ENCODE results near the gene CADM1.

The CADM1 gene

GRCh38 chr11:115132436-115133228 is 371.6 kb downstream of the CADM1 start:
- Histone ChIP-seq H3K9me3 (replicated peaks in 1 of 2; ENCODE audit: control insufficient read depth in 2 of 2, insufficient read depth in 1 of 2, low read depth in 1 of 2, low read length in 2 of 2) (no peaks in the 10 kb centered on the region), H2AK5ac (ENCODE audit: low read depth, low read length) (no peak overlapping the region), H2BK120ac (ENCODE audit: low read depth, low read length) (no peak overlapping the region), H2BK5ac (ENCODE audit: low read length) (no peak overlapping the region), H3K23ac (ENCODE audit: low read depth, low read length, poor library complexity) (no peak overlapping the region), H3K9ac (ENCODE audit: low read depth, low read length, poor library complexity) (no peak overlapping the region), H3K79me1 (ENCODE audit: low read depth, low read length) (no peaks in the 10 kb centered on the region), H4K91ac (ENCODE audit: low read depth, low read length, poor library complexity) (no peak overlapping the region), H3K27ac (replicated peaks; ENCODE audit: low read length) (no peak overlapping the region), H2BK12ac (ENCODE audit: low read length) (no peak overlapping the region), H3K4me1 (ENCODE audit: control insufficient read depth in 2 of 2, insufficient read depth in 1 of 2, low read depth in 1 of 2, low read length in 2 of 2) (peaks cover 4 to 13% of the 10 kb centered on the region in 2 donors), H3K4ac (ENCODE audit: low read length) (no peak overlapping the region), H4K8ac (ENCODE audit: low read depth, low read length) (no peak overlapping the region), H3K18ac (ENCODE audit: low read length) (no peak overlapping the region), H2BK15ac (ENCODE audit: low read length) (no peak overlapping the region), H3K4me2 (ENCODE audit: insufficient read depth, low read length, poor library complexity, severe bottlenecking) (no peak overlapping the region), H3K36me3 (replicated peaks in 1 of 2; ENCODE audit: control insufficient read depth in 2 of 2, insufficient read depth in 2 of 2, low read length in 2 of 2) (no peaks in the 10 kb centered on the region), H3K14ac (ENCODE audit: low read length) (no peak overlapping the region), H3K27me3 (ENCODE audit: control insufficient read depth in 3 of 3, insufficient read depth in 3 of 3, low read depth in 1 of 3, low read length in 3 of 3) (peaks cover 0 to 69% (median 0%) of the 10 kb centered on the region in 3 experiments), H2AFZ (ENCODE audit: low read length) (no peak overlapping the region), H3K4me3 (ENCODE audit: low read length in 2 of 2) (no peak overlapping the region)
- no peak for DNase-seq (ENCODE audit: low spot score)
- no CpG with 5 or more reads among the region's 7 CpGs for WGBS, 2 donors (ENCODE audit: extremely low coverage in 2 of 2, insufficient read length in 2 of 2, insufficient replicate concordance in 1 of 2)

DNA sequence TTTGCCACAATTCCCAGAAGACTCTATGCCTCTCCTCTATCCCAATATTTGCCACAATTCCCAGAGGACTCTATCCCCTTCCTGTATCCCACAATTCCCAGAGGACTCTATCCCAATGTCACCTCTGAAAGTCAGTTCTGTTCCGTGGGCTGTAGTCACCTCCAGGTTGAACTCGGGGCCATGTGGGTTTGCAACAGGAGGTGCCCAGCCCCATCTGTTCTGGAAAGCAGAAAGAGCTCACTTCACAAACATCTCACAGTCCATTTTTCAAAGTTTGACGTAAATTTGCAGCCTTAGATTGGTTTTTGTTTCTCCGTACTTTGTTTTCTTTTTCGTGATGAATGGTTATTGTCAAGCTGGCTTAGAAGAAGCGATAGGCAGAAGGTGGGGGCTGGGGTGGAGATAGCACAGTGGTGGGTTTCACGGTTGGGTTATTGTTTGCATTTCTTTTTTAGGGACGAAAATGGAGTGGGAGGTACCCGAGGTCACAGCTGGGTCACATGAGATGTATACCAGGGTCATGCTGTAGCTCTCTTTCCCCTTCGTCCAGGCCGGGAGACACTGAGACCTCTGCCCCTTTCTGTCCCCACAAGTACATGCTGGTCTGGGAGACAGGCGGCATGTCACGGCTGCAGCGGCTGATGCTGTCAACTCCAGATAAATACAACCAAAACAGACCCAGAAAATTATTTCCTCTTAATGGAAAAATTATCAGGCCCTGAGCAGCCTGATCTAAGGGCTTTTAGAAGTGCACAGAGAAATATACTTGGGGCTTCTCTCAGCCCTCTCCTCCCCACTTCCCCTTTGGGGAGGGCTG is 374.5 kb downstream of the CADM1 start:
- H2BK5ac ChIP-seq (ENCODE audit: low read length), result no peak overlapping the region
- H3K4me3 ChIP-seq (ENCODE audit: low read length in 2 of 2), result no peak overlapping the region
- H2BK120ac ChIP-seq (ENCODE audit: low read depth, low read length), result no peak overlapping the region
- H3K9ac ChIP-seq (ENCODE audit: low read depth, low read length, poor library complexity), result no peak overlapping the region
- no peak overlapping the region for H4K8ac ChIP-seq (ENCODE audit: low read depth, low read length)
- no peak overlapping the region for H4K91ac ChIP-seq (ENCODE audit: low read depth, low read length, poor library complexity)
- no peak overlapping the region for H2AFZ ChIP-seq (ENCODE audit: low read length)
- H3K79me1 ChIP-seq (ENCODE audit: low read depth, low read length), result no peaks in the 10 kb centered on the region
- no peak overlapping the region for H2BK12ac ChIP-seq (ENCODE audit: low read length)
- no peak overlapping the region for H3K4me2 ChIP-seq (ENCODE audit: insufficient read depth, low read length, poor library complexity, severe bottlenecking)
- H3K18ac ChIP-seq (ENCODE audit: low read length), result no peak overlapping the region
- H3K14ac ChIP-seq (ENCODE audit: low read length), result no peak overlapping the region
- no peak overlapping the region for H3K23ac ChIP-seq (ENCODE audit: low read depth, low read length, poor library complexity)
- H3K4me1 ChIP-seq (ENCODE audit: control insufficient read depth in 2 of 2, insufficient read depth in 1 of 2, low read depth in 1 of 2, low read length in 2 of 2), result peaks cover 4 to 11% of the 10 kb centered on the region in 2 donors
- H3K27ac ChIP-seq (replicated peaks; ENCODE audit: low read length), result no peak overlapping the region
- no peak overlapping the region for H2BK15ac ChIP-seq (ENCODE audit: low read length)
- no peaks in the 10 kb centered on the region for H3K36me3 ChIP-seq (replicated peaks in 1 of 2; ENCODE audit: control insufficient read depth in 2 of 2, insufficient read depth in 2 of 2, low read length in 2 of 2)
- peaks cover 0 to 83% (median 0%) of the 10 kb centered on the region in 3 experiments for H3K27me3 ChIP-seq (ENCODE audit: control insufficient read depth in 3 of 3, insufficient read depth in 3 of 3, low read depth in 1 of 3, low read length in 3 of 3)
- DNase-seq (ENCODE audit: low spot score), result no peak
- no peak overlapping the region for H3K4ac ChIP-seq (ENCODE audit: low read length)
- WGBS, 2 donors (ENCODE audit: extremely low coverage in 2 of 2, insufficient read length in 2 of 2, insufficient replicate concordance in 1 of 2), result no CpG with 5 or more reads among the region's 14 CpGs
- H3K9me3 ChIP-seq (replicated peaks in 1 of 2; ENCODE audit: control insufficient read depth in 2 of 2, insufficient read depth in 1 of 2, low read depth in 1 of 2, low read length in 2 of 2), result peaks cover 0 to 3% of the 10 kb centered on the region in 2 donors
- H2AK5ac ChIP-seq (ENCODE audit: low read depth, low read length), result no peak overlapping the region

GRCh38 chr11:115128226-115128625 is 376.0 kb downstream of the CADM1 start:
- Histone ChIP-seq H2AFZ (ENCODE audit: low read length) (no peak overlapping the region), H3K18ac (ENCODE audit: low read length) (no peak overlapping the region), H4K91ac (ENCODE audit: low read depth, low read length, poor library complexity) (no peak overlapping the region), H2BK15ac (ENCODE audit: low read length) (no peak overlapping the region), H3K27ac (replicated peaks; ENCODE audit: low read length) (no peak overlapping the region), H3K4ac (ENCODE audit: low read length) (no peak overlapping the region), H3K14ac (ENCODE audit: low read length) (no peak overlapping the region), H3K4me1 (ENCODE audit: control insufficient read depth in 2 of 2, insufficient read depth in 1 of 2, low read depth in 1 of 2, low read length in 2 of 2) (peaks cover 4 to 11% of the 10 kb centered on the region in 2 donors), H2BK5ac (ENCODE audit: low read length) (no peak overlapping the region), H3K36me3 (replicated peaks in 1 of 2; ENCODE audit: control insufficient read depth in 2 of 2, insufficient read depth in 2 of 2, low read length in 2 of 2) (no peaks in the 10 kb centered on the region), H2BK120ac (ENCODE audit: low read depth, low read length) (no peak overlapping the region), H3K79me1 (ENCODE audit: low read depth, low read length) (no peaks in the 10 kb centered on the region), H3K4me2 (ENCODE audit: insufficient read depth, low read length, poor library complexity, severe bottlenecking) (no peak overlapping the region), H4K8ac (ENCODE audit: low read depth, low read length) (no peak overlapping the region), H2BK12ac (ENCODE audit: low read length) (no peak overlapping the region), H3K9ac (ENCODE audit: low read depth, low read length, poor library complexity) (no peak overlapping the region), H3K4me3 (ENCODE audit: low read length in 2 of 2) (no peak overlapping the region), H3K23ac (ENCODE audit: low read depth, low read length, poor library complexity) (no peak overlapping the region), H3K27me3 (ENCODE audit: control insufficient read depth in 3 of 3, insufficient read depth in 3 of 3, low read depth in 1 of 3, low read length in 3 of 3) (peaks cover 0 to 87% (median 0%) of the 10 kb centered on the region in 3 experiments), H3K9me3 (replicated peaks in 1 of 2; ENCODE audit: control insufficient read depth in 2 of 2, insufficient read depth in 1 of 2, low read depth in 1 of 2, low read length in 2 of 2) (peaks cover 0 to 3% of the 10 kb centered on the region in 2 donors), H2AK5ac (ENCODE audit: low read depth, low read length) (no peak overlapping the region)
- WGBS, 2 donors (ENCODE audit: extremely low coverage in 2 of 2, insufficient read length in 2 of 2, insufficient replicate concordance in 1 of 2), result no CpG with 5 or more reads among the region's 4 CpGs
- DNase-seq (ENCODE audit: low spot score), result no peak

DNA sequence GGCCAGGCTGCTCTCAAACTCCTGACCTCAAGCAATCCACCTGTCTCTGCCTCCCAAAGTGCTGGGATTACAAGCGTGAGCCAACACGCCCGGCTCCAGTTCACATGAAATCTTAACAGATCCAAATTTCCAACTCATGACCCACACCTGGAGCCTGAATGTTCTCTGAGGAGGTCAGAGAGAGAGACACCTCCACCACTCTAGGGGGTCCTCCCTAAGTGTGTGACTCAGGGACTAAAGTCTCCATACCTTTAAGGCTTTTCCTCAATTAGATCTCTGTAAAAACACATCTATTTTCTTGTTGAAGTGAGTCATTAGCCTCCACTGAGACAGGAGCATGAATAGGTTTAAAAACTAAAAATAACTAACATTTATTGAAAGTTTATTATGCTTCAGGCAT is 376.4 kb downstream of the CADM1 start:
- Histone ChIP-seq H4K91ac (ENCODE audit: low read depth, low read length, poor library complexity) (no peak overlapping the region), H3K9ac (ENCODE audit: low read depth, low read length, poor library complexity) (no peak overlapping the region), H3K79me1 (ENCODE audit: low read depth, low read length) (no peaks in the 10 kb centered on the region), H2BK5ac (ENCODE audit: low read length) (no peak overlapping the region), H3K4me1 (ENCODE audit: control insufficient read depth in 2 of 2, insufficient read depth in 1 of 2, low read depth in 1 of 2, low read length in 2 of 2) (peaks cover 4 to 11% of the 10 kb centered on the region in 2 donors), H3K27ac (replicated peaks; ENCODE audit: low read length) (no peak overlapping the region), H3K4ac (ENCODE audit: low read length) (no peak overlapping the region), H2AFZ (ENCODE audit: low read length) (no peak overlapping the region), H4K8ac (ENCODE audit: low read depth, low read length) (no peak overlapping the region), H2BK120ac (ENCODE audit: low read depth, low read length) (no peak overlapping the region), H3K18ac (ENCODE audit: low read length) (no peak overlapping the region), H3K4me3 (ENCODE audit: low read length in 2 of 2) (no peak overlapping the region), H3K23ac (ENCODE audit: low read depth, low read length, poor library complexity) (no peak overlapping the region), H3K4me2 (ENCODE audit: insufficient read depth, low read length, poor library complexity, severe bottlenecking) (no peak overlapping the region), H3K14ac (ENCODE audit: low read length) (no peak overlapping the region), H3K36me3 (replicated peaks in 1 of 2; ENCODE audit: control insufficient read depth in 2 of 2, insufficient read depth in 2 of 2, low read length in 2 of 2) (no peaks in the 10 kb centered on the region), H2AK5ac (ENCODE audit: low read depth, low read length) (no peak overlapping the region), H3K9me3 (replicated peaks in 1 of 2; ENCODE audit: control insufficient read depth in 2 of 2, insufficient read depth in 1 of 2, low read depth in 1 of 2, low read length in 2 of 2) (peaks cover 0 to 3% of the 10 kb centered on the region in 2 donors), H2BK15ac (ENCODE audit: low read length) (no peak overlapping the region), H2BK12ac (ENCODE audit: low read length) (no peak overlapping the region), H3K27me3 (ENCODE audit: control insufficient read depth in 3 of 3, insufficient read depth in 3 of 3, low read depth in 1 of 3, low read length in 3 of 3) (peaks cover 0 to 89% (median 0%) of the 10 kb centered on the region in 3 experiments)
- no peak for DNase-seq (ENCODE audit: low spot score)
- WGBS, 2 donors (ENCODE audit: extremely low coverage in 2 of 2, insufficient read length in 2 of 2, insufficient replicate concordance in 1 of 2), result no CpG with 5 or more reads among the region's 3 CpGs

All from neuronal stem cell (in vitro differentiated cells).